CD4-positive, CD25-positive, alpha-beta regulatory T cell (primary cell): ENCODE measurements around the gene EYA2. TPM values are rescaled to one million over a fixed set of nuclear protein-coding genes. Genes with fewer than 3 reads are reported as not detected.

Experiments
- ATAC-seq, 2 donors: fragments of 150-1000 bp; cut with Tn5 transposase; one replicate each; pipeline ENCODE4 v1.10.0; 2021; ENCODE audit warnings: low read depth in 2 of 2, moderate number of reproducible peaks in 2 of 2, moderate library complexity in 1 of 2
- DNase-seq, 3 donors: peaks; one replicate each; pipeline versions ENCODE4 v3.0.0 to v3.0.0-alpha.2; 2012 to 2022; ENCODE audit warnings: mixed read lengths in 1 of 3
- H3K27ac ChIP-seq: one replicate; pipeline ENCODE4 v1.7.0; 2013; ENCODE audit warnings: mild to moderate bottlenecking, low read length; ENCODE audit not compliant: insufficient read depth, poor library complexity, severe bottlenecking
- H3K27me3 ChIP-seq: one replicate; pipeline ENCODE4 v1.7.0; 2013; ENCODE audit warnings: low read length; ENCODE audit not compliant: control insufficient read depth, insufficient read depth
- H3K36me3 ChIP-seq: one replicate; pipeline ENCODE4 v1.7.0; 2013; ENCODE audit warnings: mild to moderate bottlenecking, low read length, moderate library complexity; ENCODE audit not compliant: control insufficient read depth, insufficient read depth
- H3K4me1 ChIP-seq: 2 replicates; pipeline ENCODE4 v1.7.0; 2013; ENCODE audit warnings: mild to moderate bottlenecking, low read length; ENCODE audit not compliant: insufficient read depth, control insufficient read depth, poor library complexity, severe bottlenecking
- H3K4me3 ChIP-seq: one replicate; pipeline ENCODE4 v1.7.0; 2013; ENCODE audit warnings: low read depth, mild to moderate bottlenecking, low read length, moderate library complexity
- H3K9me3 ChIP-seq, 2 experiments: 1 replicate in 1 of 2; 2 replicates in 1 of 2; pipeline ENCODE4 v1.7.0; 2013; ENCODE audit warnings: low read length in 2 of 2, mild to moderate bottlenecking in 1 of 2, moderate library complexity in 1 of 2; ENCODE audit not compliant: control insufficient read depth in 2 of 2
- H3K27ac Mint-ChIP-seq, 3 donors: one replicate each; pipeline ENCODE4 v1.8.0; 2020 to 2022; ENCODE audit warnings: mild to moderate bottlenecking in 3 of 3, mixed read lengths in 3 of 3, moderate library complexity in 2 of 3
- H3K27me3 Mint-ChIP-seq: one replicate; pipeline ENCODE4 v1.8.0; 2022; ENCODE audit warnings: mild to moderate bottlenecking, mixed read lengths
- H3K36me3 Mint-ChIP-seq: one replicate; pipeline ENCODE4 v1.8.0; 2020; ENCODE audit warnings: mixed read lengths
- H3K4me1 Mint-ChIP-seq, 4 donors: one replicate each; pipeline ENCODE4 v1.8.0; 2020 to 2022; ENCODE audit warnings: mixed read lengths in 4 of 4, mild to moderate bottlenecking in 1 of 4
- H3K4me3 Mint-ChIP-seq, 4 donors: one replicate each; pipeline ENCODE4 v1.8.0; 2020 to 2022; ENCODE audit warnings: mild to moderate bottlenecking in 4 of 4, mixed read lengths in 4 of 4, moderate library complexity in 3 of 4
- H3K9me3 Mint-ChIP-seq, 7 donors: one replicate each; pipeline ENCODE4 v1.8.0; 2020 to 2022; ENCODE audit warnings: mixed read lengths in 7 of 7, mild to moderate bottlenecking in 3 of 7, moderate library complexity in 2 of 7
- polyA plus RNA-seq, 4 donors: library from polyadenylated mRNA; unstranded; fragments of 300-500 nt; fragmentation: Illumina TruSeq; gene quantifications; one replicate each; pipeline ENCODE4 v1.2.3, GENCODE V29; 2021
- total RNA-seq: library from RNA; stranded (reverse); gene quantifications from one replicate; pipeline ENCODE4 v1.2.3, GENCODE V29; 2022

The EYA2 gene
- total and polyA plus RNA-seq, 5 donors from 2014 or later = not detected

- Mint-ChIP-seq H3K27me3 (peaks cover 11% of the 10 kb centered on the region), H3K4me3 (no peak overlapping the region), H3K9me3 (no peaks in the 10 kb centered on the region), H3K4me1 (no peaks in the 10 kb centered on the region), H3K27ac (no peak overlapping the region), H3K36me3 (no peaks in the 10 kb centered on the region)
- no peaks in the 10 kb centered on the region for H3K36me3 ChIP-seq
- no peak for DNase-seq
- ATAC-seq = no peak
- no peaks in the 10 kb centered on the region for H3K4me1 ChIP-seq
- no peak overlapping the region for H3K27ac ChIP-seq
- no peaks in the 10 kb centered on the region for H3K9me3 ChIP-seq
- no peaks in the 10 kb centered on the region for H3K27me3 ChIP-seq
- H3K4me3 ChIP-seq = no peak overlapping the region
These were observed 10.9 kb downstream of the EYA2 start for GRCh38 chr20:46905364-46906125.

GRCh38 chr20:46913329-46914044 lies 18.8 kb downstream of the EYA2 start:
- H3K36me3 ChIP-seq = no peaks in the 10 kb centered on the region
- H3K27ac Mint-ChIP-seq = no peak overlapping the region
- no peak overlapping the region for H3K27ac ChIP-seq
- peaks cover 0 to 3% (median 0%) of the 10 kb centered on the region in 7 donors for H3K9me3 Mint-ChIP-seq
- H3K36me3 Mint-ChIP-seq = no peaks in the 10 kb centered on the region
- no peaks in the 10 kb centered on the region for H3K27me3 ChIP-seq
- H3K4me1 ChIP-seq = no peaks in the 10 kb centered on the region
- no peaks in the 10 kb centered on the region for H3K4me1 Mint-ChIP-seq
- DNase-seq (no peak), ATAC-seq (no peak)
- no peak overlapping the region for H3K4me3 Mint-ChIP-seq
- H3K9me3 ChIP-seq = no peaks in the 10 kb centered on the region
- H3K4me3 ChIP-seq = no peak overlapping the region
- H3K27me3 Mint-ChIP-seq = no peaks in the 10 kb centered on the region

- DNase-seq (no peak), ATAC-seq (no peak)
- Histone ChIP-seq H3K9me3 (no peaks in the 10 kb centered on the region), H3K4me3 (no peak overlapping the region), H3K27me3 (no peaks in the 10 kb centered on the region), H3K27ac (no peak overlapping the region), H3K4me1 (no peaks in the 10 kb centered on the region), H3K36me3 (no peaks in the 10 kb centered on the region)
- no peaks in the 10 kb centered on the region for H3K36me3 Mint-ChIP-seq
- no peak overlapping the region for H3K27ac Mint-ChIP-seq
- H3K4me3 Mint-ChIP-seq = no peak overlapping the region
- H3K4me1 Mint-ChIP-seq = no peaks in the 10 kb centered on the region
- H3K9me3 Mint-ChIP-seq = peaks cover 0 to 3% (median 0%) of the 10 kb centered on the region in 7 donors
- H3K27me3 Mint-ChIP-seq = no peaks in the 10 kb centered on the region
These were observed 20.2 kb downstream of the EYA2 start for GRCh38 chr20:46914789-46915379.

GRCh38 chr20:46915575-46916257 lies 21.1 kb downstream of the EYA2 start:
- no peaks in the 10 kb centered on the region for H3K27me3 Mint-ChIP-seq
- H3K36me3 Mint-ChIP-seq = no peaks in the 10 kb centered on the region
- no peak overlapping the region for H3K27ac Mint-ChIP-seq
- peaks cover 0 to 3% (median 0%) of the 10 kb centered on the region in 7 donors for H3K9me3 Mint-ChIP-seq
- Histone ChIP-seq H3K27ac (no peak overlapping the region), H3K4me1 (no peaks in the 10 kb centered on the region), H3K27me3 (no peaks in the 10 kb centered on the region), H3K9me3 (no peaks in the 10 kb centered on the region), H3K4me3 (no peak overlapping the region), H3K36me3 (no peaks in the 10 kb centered on the region)
- ATAC-seq = no peak
- H3K4me3 Mint-ChIP-seq = no peak overlapping the region
- H3K4me1 Mint-ChIP-seq = no peaks in the 10 kb centered on the region
- no peak for DNase-seq

- Mint-ChIP-seq H3K4me1 (no peaks in the 10 kb centered on the region), H3K27ac (no peak overlapping the region)
- DNase-seq = no peak
These were observed 21.6 kb downstream of the EYA2 start for GRCh38 chr20:46916258-46916603.

GRCh38 chr20:46917155-46917554 lies 22.5 kb downstream of the EYA2 start:
- no peaks in the 10 kb centered on the region for H3K36me3 ChIP-seq
- no peak for ATAC-seq
- Mint-ChIP-seq H3K27me3 (no peaks in the 10 kb centered on the region), H3K27ac (no peak overlapping the region), H3K4me1 (no peaks in the 10 kb centered on the region), H3K36me3 (no peaks in the 10 kb centered on the region), H3K9me3 (peaks cover 0 to 3% (median 0%) of the 10 kb centered on the region in 7 donors), H3K4me3 (no peak overlapping the region)
- no peak overlapping the region for H3K27ac ChIP-seq
- H3K9me3 ChIP-seq = no peaks in the 10 kb centered on the region
- no peaks in the 10 kb centered on the region for H3K4me1 ChIP-seq
- H3K27me3 ChIP-seq = no peaks in the 10 kb centered on the region
- H3K4me3 ChIP-seq = no peak overlapping the region
- no peak for DNase-seq

More at GRCh38 chr20:46916258-46916603, 21.6 kb downstream of the EYA2 start:
- no peaks in the 10 kb centered on the region for H3K36me3 ChIP-seq
- H3K4me1 ChIP-seq = no peaks in the 10 kb centered on the region
- peaks cover 0 to 3% (median 0%) of the 10 kb centered on the region in 7 donors for H3K9me3 Mint-ChIP-seq
- H3K27me3 Mint-ChIP-seq = no peaks in the 10 kb centered on the region
- H3K36me3 Mint-ChIP-seq = no peaks in the 10 kb centered on the region
- no peak overlapping the region for H3K27ac ChIP-seq
- H3K9me3 ChIP-seq = no peaks in the 10 kb centered on the region
- no peak overlapping the region for H3K4me3 ChIP-seq
- no peak overlapping the region for H3K4me3 Mint-ChIP-seq
- H3K27me3 ChIP-seq = no peaks in the 10 kb centered on the region
- ATAC-seq = no peak

GRCh38 chr20:46920114-46920513 lies 25.5 kb downstream of the EYA2 start:
- Mint-ChIP-seq H3K9me3 (peaks cover 0 to 5% (median 0%) of the 10 kb centered on the region in 7 donors), H3K36me3 (no peaks in the 10 kb centered on the region), H3K27me3 (no peaks in the 10 kb centered on the region), H3K4me1 (no peaks in the 10 kb centered on the region), H3K27ac (no peak overlapping the region), H3K4me3 (no peak overlapping the region)
- ATAC-seq = no peak
- Histone ChIP-seq H3K36me3 (no peaks in the 10 kb centered on the region), H3K4me1 (no peaks in the 10 kb centered on the region), H3K27me3 (no peaks in the 10 kb centered on the region), H3K4me3 (no peak overlapping the region), H3K9me3 (no peaks in the 10 kb centered on the region), H3K27ac (no peak overlapping the region)
- no peak for DNase-seq
